Stimulated activated CD4-positive, alpha-beta T cell treated with anti-CD3 and anti-CD28 coated beads, Interleukin-15, amount 100 ng/mL, for 24 hours (primary cell): ENCODE measurements around the gene TSPAN9.

Experiments
- DNase-seq: peaks from one replicate; pipeline ENCODE4 v3.0.0-alpha.2; 2020

TSPAN9 gene

GRCh38 chr12:3195337-3195736, 118.2 kb downstream of the TSPAN9 start:
- DNase-seq, result no peak

- DNase-seq, result no peak
Observed at GRCh38 chr12:3195859-3196483, 118.8 kb downstream of the TSPAN9 start.

GRCh38 chr12:3196488-3196887, 119.3 kb downstream of the TSPAN9 start:
- DNase-seq, result no peak

- no peak for DNase-seq
Observed at GRCh38 chr12:3197131-3197818, 120.1 kb downstream of the TSPAN9 start.

GRCh38 chr12:3199551-3200031, 122.4 kb downstream of the TSPAN9 start:
- DNase-seq, result no peak

- DNase-seq, result peak; percentile 33
Observed at GRCh38 chr12:3200032-3200617, 122.9 kb downstream of the TSPAN9 start.

GRCh38 chr12:3200814-3201233, 123.6 kb downstream of the TSPAN9 start:
- DNase-seq, result no peak

- no peak for DNase-seq
Observed at GRCh38 chr12:3201339-3202051, 124.3 kb downstream of the TSPAN9 start.

- DNase-seq, result no peak
Observed at GRCh38 chr12:3202096-3202495, 124.9 kb downstream of the TSPAN9 start.

- peak; percentile 71 for DNase-seq
Observed at GRCh38 chr12:3202734-3203446, 125.7 kb downstream of the TSPAN9 start.

GRCh38 chr12:3203713-3204112, 126.5 kb downstream of the TSPAN9 start:
- no peak for DNase-seq

- no peak for DNase-seq
Observed at GRCh38 chr12:3204143-3204542, 127.0 kb downstream of the TSPAN9 start.

- no peak for DNase-seq
Observed at GRCh38 chr12:3204730-3205531, 127.8 kb downstream of the TSPAN9 start.

GRCh38 chr12:3205742-3206519, 128.8 kb downstream of the TSPAN9 start:
- DNase-seq, result no peak

GRCh38 chr12:3206536-3207072, 129.4 kb downstream of the TSPAN9 start:
- DNase-seq, result no peak

- no peak for DNase-seq
Observed at GRCh38 chr12:3207175-3207574, 130.0 kb downstream of the TSPAN9 start.

GRCh38 chr12:3207858-3208257, 130.7 kb downstream of the TSPAN9 start:
- DNase-seq, result no peak

- DNase-seq, result no peak
Observed at GRCh38 chr12:3213188-3213587, 136.0 kb downstream of the TSPAN9 start.

GRCh38 chr12:3213768-3214167, 136.6 kb downstream of the TSPAN9 start:
- no peak for DNase-seq

GRCh38 chr12:3214526-3215365, 137.6 kb downstream of the TSPAN9 start:
- no peak for DNase-seq
